Vagina (tissue), 2 donors: ENCODE measurements around the gene GATA3. TPM values are rescaled to one million over a fixed set of nuclear protein-coding genes. Genes with fewer than 3 reads are reported as not detected.

Experiments
- DNase-seq, 2 donors: peaks; one replicate each; pipeline ENCODE4 v3.0.0-alpha.2; 2017; ENCODE audit errors: extremely low spot score in 2 of 2
- H3K27ac ChIP-seq: fragments of 200-600 bp; sonication (generic); one replicate; pipeline ENCODE4 v1.5.1; 2019
- H3K27me3 ChIP-seq: fragments of 200-600 bp; sonication (generic); one replicate; pipeline ENCODE4 v1.5.1; 2019
- H3K36me3 ChIP-seq, 2 donors: fragments of 200-600 bp; sonication (generic); one replicate each; pipeline ENCODE4 v1.5.1; 2017 to 2019
- H3K4me1 ChIP-seq: fragments of 200-600 bp; sonication (generic); one replicate; pipeline ENCODE4 v1.5.1; 2019
- H3K4me3 ChIP-seq, 2 donors: fragments of 200-600 bp; sonication (generic); 1 replicate in 1 of 2; 2 replicates in 1 of 2; pipeline ENCODE4 v1.5.1; 2016 to 2019
- H3K9me3 ChIP-seq: fragments of 200-600 bp; sonication (generic); one replicate; pipeline ENCODE4 v1.5.1; 2019
- POLR2A ChIP-seq, 2 donors: fragments of 450-650 bp; IDR thresholded peaks; one replicate each; pipeline ENCODE4 v1.6.1; 2017; ENCODE audit warnings: antibody characterized with exemption in 2 of 2, mild to moderate bottlenecking in 2 of 2, moderate library complexity in 2 of 2
- POLR2AphosphoS5 ChIP-seq, 2 donors: sonication (generic); formaldehyde crosslinking; IDR thresholded peaks; one replicate each; pipeline ENCODE4 v1.9.0; 2017; ENCODE audit warnings: antibody characterized with exemption in 2 of 2, mild to moderate bottlenecking in 2 of 2, low read depth in 1 of 2; ENCODE audit not compliant: insufficient read depth in 1 of 2
- intact Hi-C: fragments of 100-400 bp; cut with DNase I; formaldehyde crosslinking; loops from one replicate; pipeline ENCODE4 v1.15.1; 2023
- total RNA-seq: library from RNA; depleted of rRNA; stranded (reverse); fragments of >200 nt; gene quantifications from one replicate; pipeline ENCODE4 v1.2.3, GENCODE V29; 2016
- TF ChIP-seq, protein P1 (sequence below), 3 experiments: fragments of 450-650 bp in 2 of 3; fragments of 200-600 bp in 1 of 3; sonication (generic) in 1 of 3; IDR thresholded peaks; one replicate each; pipeline ENCODE4 v1.5.1; 2017 to 2019; ENCODE audit warnings: antibody characterized with exemption in 3 of 3, mild to moderate bottlenecking in 2 of 3, moderate library complexity in 2 of 3

Gene GATA3
- total RNA-seq, 1 donor from 2014 or later = 8.6 TPM

DNA sequence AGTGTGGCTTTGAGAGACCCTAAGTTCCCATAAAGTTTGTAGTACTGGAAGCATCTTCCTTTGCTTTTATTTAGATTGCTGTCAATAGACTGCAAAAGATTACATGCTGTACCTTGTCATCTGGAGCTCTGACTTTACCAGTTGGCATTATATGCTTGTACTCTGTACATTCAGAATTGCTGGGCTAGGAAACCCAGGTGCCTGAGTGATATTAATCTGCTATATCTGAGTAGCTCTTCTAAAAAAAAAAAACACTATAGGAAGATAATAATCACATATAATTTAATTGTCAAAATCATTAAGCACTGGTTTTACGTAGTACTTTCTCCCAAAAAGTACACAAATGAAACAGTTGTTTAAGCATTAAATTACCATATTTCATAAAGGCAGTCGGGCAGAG, 12.3 kb downstream of the GATA3 start:
- no peaks in the 10 kb centered on the region for H3K9me3 ChIP-seq
- H3K4me1 ChIP-seq = peaks cover 13% of the 10 kb centered on the region
- H3K4me3 ChIP-seq = no peak overlapping the region
- intact Hi-C loops = no loop called here
- H3K36me3 ChIP-seq = no peaks in the 10 kb centered on the region
- no peak overlapping the region for H3K27ac ChIP-seq
- TF ChIP-seq POLR2A (IDR thresholded peaks at IDR 0.05) (no peak), POLR2AphosphoS5 (IDR thresholded peaks at IDR 0.05; ENCODE audit: insufficient read depth in 1 of 2, low read depth in 1 of 2) (no peak)
- TF ChIP-seq, protein P1, sequence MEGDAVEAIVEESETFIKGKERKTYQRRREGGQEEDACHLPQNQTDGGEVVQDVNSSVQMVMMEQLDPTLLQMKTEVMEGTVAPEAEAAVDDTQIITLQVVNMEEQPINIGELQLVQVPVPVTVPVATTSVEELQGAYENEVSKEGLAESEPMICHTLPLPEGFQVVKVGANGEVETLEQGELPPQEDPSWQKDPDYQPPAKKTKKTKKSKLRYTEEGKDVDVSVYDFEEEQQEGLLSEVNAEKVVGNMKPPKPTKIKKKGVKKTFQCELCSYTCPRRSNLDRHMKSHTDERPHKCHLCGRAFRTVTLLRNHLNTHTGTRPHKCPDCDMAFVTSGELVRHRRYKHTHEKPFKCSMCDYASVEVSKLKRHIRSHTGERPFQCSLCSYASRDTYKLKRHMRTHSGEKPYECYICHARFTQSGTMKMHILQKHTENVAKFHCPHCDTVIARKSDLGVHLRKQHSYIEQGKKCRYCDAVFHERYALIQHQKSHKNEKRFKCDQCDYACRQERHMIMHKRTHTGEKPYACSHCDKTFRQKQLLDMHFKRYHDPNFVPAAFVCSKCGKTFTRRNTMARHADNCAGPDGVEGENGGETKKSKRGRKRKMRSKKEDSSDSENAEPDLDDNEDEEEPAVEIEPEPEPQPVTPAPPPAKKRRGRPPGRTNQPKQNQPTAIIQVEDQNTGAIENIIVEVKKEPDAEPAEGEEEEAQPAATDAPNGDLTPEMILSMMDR (IDR thresholded peaks at IDR 0.05) = no peak
- H3K27me3 ChIP-seq = peaks cover 4% of the 10 kb centered on the region
- no peak for DNase-seq

DNA sequence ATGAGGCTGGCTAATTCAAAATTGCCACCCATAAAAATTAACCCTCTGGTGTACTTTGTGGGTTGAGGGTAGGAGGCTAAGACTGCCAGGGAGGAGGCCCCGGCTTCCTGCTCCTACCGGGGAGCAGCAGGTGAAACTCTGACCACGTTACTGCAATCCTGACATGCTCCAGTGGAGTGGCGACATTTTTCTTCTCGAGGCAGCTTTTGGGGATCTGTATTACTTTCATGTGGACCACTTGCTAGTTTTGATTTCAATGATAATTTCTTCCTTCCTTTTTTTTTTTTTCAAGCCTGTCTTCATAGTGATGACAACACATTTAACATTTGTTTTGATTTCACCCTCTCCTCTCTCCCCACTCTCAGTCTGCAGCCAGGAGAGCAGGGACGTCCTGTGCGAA, 14.6 kb downstream of the GATA3 start:
- H3K27me3 ChIP-seq = no peaks in the 10 kb centered on the region
- no peak overlapping the region for H3K27ac ChIP-seq
- TF ChIP-seq, protein P1 (IDR thresholded peaks at IDR 0.05) = no peak
- TF ChIP-seq POLR2AphosphoS5 (IDR thresholded peaks at IDR 0.05; ENCODE audit: insufficient read depth in 1 of 2, low read depth in 1 of 2) (no peak), POLR2A (IDR thresholded peaks at IDR 0.05) (no peak)
- peaks cover 0 to 6% of the 10 kb centered on the region in 2 donors for H3K36me3 ChIP-seq
- H3K4me1 ChIP-seq = peaks cover 8% of the 10 kb centered on the region
- no peak overlapping the region for H3K4me3 ChIP-seq
- H3K9me3 ChIP-seq = no peaks in the 10 kb centered on the region
- DNase-seq = no peak
- intact Hi-C loops = no loop called here

DNA sequence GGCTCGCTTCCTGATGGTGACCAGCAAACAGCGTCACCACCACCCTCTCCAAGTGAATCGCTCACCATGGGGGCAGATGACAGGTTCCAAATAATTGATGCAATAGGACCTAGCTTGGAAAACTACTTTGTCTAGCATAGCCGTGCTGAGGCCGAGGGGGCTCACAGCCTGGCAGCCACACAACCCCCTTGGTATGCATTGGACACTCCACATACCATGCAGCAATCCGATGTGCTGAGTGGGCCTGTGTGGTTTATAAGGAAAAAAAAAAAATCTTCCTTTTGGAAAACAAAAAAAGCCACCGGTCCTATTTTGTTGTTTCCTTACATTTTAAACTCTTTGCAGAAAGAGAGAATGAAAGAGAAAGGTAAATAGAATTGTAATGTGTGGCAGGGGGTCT, 15.1 kb downstream of the GATA3 start:
- no peak for DNase-seq
- Histone ChIP-seq H3K4me1 (peaks cover 8% of the 10 kb centered on the region), H3K27me3 (no peaks in the 10 kb centered on the region), H3K36me3 (peaks cover 0 to 6% of the 10 kb centered on the region in 2 donors), H3K4me3 (no peak overlapping the region), H3K27ac (no peak overlapping the region), H3K9me3 (no peaks in the 10 kb centered on the region)
- TF ChIP-seq POLR2AphosphoS5 (IDR thresholded peaks at IDR 0.05; ENCODE audit: insufficient read depth in 1 of 2, low read depth in 1 of 2) = no peak
- no peak for TF ChIP-seq POLR2A (IDR thresholded peaks at IDR 0.05)
- TF ChIP-seq, protein P1 (IDR thresholded peaks at IDR 0.05) = no peak
- intact Hi-C loops = no loop called here

DNA sequence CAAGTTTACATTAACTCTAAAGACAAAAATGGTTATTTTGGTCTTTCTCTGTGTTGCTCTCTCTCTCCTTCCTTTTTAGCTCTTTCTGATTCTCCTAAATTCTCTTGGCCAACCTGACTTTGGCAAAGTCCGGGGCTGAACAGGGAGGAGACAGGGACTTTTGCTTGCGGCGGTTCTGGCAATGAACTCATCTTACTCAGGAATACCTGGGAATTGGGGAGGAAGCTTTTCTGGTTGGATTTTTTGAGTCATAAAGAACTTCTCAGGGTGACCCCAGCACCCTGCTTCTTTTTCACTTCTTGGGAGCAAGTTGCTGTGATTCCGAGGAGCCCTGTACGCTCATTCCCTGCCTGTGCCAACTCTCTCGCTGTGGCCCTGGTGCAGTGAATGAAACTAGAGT, 16.0 kb downstream of the GATA3 start:
- no peak overlapping the region for H3K4me3 ChIP-seq
- peaks cover 0 to 6% of the 10 kb centered on the region in 2 donors for H3K36me3 ChIP-seq
- no peak for DNase-seq
- H3K27me3 ChIP-seq = no peaks in the 10 kb centered on the region
- peaks cover 8% of the 10 kb centered on the region for H3K4me1 ChIP-seq
- no peak overlapping the region for H3K27ac ChIP-seq
- H3K9me3 ChIP-seq = no peaks in the 10 kb centered on the region
- intact Hi-C loops = no loop called here
- TF ChIP-seq, protein P1 (IDR thresholded peaks at IDR 0.05) = no peak
- TF ChIP-seq POLR2AphosphoS5 (IDR thresholded peaks at IDR 0.05; ENCODE audit: insufficient read depth in 1 of 2, low read depth in 1 of 2) = no peak
- TF ChIP-seq POLR2A (IDR thresholded peaks at IDR 0.05) = no peak

DNA sequence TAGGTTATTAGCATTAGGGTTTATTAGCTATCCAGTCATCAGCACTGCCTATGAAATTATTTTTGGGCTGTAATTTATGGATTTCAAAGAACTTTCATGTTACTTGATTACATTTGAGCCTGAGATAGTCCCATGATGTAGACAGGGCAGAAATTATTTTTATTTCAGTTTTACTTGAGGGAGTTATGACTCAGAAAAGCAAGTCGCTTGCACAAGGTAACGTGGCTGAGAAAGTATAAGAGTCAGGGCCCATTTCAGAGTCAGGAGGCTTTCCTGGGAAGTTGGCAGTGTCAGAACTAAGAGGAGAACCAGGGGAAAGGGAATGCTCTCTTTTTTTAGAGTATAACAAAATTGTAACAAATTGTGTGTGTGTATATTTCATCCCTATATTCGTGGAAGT, 16.5 kb downstream of the GATA3 start:
- Histone ChIP-seq H3K9me3 (no peaks in the 10 kb centered on the region), H3K36me3 (peaks cover 0 to 6% of the 10 kb centered on the region in 2 donors), H3K4me3 (no peak overlapping the region), H3K27ac (no peak overlapping the region), H3K4me1 (peaks cover 8% of the 10 kb centered on the region), H3K27me3 (no peaks in the 10 kb centered on the region)
- intact Hi-C loops = no loop called here
- DNase-seq = no peak
- TF ChIP-seq, protein P1 (IDR thresholded peaks at IDR 0.05) = no peak
- TF ChIP-seq POLR2AphosphoS5 (IDR thresholded peaks at IDR 0.05; ENCODE audit: insufficient read depth in 1 of 2, low read depth in 1 of 2) = no peak
- TF ChIP-seq POLR2A (IDR thresholded peaks at IDR 0.05) = no peak
